ENCODE results near the gene ALG12.

ALG12 gene

DNA sequence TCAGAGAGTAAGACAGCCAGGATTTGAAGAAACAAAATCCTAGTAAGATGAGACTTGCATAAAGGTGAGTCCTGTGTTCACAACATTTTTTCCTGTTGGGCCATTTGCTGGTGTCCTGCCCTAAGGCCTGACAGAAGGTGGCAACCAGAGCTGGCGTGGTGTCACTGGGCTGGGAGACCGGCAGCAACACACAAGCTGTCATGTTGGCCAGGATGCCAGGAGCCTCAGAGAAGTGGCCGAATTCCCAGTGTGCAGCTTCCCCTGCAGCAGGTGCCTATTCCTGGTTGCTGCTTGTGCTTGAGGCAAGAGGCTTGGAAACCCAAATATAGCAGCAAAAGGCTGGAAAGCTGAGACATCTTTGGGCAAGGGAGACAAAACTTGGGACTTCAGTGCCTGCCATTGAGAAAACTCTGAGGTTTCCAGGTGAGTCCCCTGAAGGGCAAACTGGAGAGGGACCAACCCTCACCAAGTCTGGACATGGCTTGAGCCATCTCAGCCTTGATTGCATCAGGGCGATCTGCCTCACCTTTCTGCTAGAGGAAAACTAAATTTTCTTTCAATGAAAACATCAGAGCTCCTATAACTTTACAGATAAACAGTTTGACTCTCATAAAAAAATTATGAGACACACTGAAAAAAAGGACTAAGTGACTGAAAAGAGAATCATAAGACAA is 25.9 kb downstream of the ALG12 start:
- TF ChIP-seq, protein P1, sequence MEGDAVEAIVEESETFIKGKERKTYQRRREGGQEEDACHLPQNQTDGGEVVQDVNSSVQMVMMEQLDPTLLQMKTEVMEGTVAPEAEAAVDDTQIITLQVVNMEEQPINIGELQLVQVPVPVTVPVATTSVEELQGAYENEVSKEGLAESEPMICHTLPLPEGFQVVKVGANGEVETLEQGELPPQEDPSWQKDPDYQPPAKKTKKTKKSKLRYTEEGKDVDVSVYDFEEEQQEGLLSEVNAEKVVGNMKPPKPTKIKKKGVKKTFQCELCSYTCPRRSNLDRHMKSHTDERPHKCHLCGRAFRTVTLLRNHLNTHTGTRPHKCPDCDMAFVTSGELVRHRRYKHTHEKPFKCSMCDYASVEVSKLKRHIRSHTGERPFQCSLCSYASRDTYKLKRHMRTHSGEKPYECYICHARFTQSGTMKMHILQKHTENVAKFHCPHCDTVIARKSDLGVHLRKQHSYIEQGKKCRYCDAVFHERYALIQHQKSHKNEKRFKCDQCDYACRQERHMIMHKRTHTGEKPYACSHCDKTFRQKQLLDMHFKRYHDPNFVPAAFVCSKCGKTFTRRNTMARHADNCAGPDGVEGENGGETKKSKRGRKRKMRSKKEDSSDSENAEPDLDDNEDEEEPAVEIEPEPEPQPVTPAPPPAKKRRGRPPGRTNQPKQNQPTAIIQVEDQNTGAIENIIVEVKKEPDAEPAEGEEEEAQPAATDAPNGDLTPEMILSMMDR (IDR thresholded peaks at IDR 0.05; ENCODE audit: insufficient read depth, low read depth, low read length, missing control alignments): no peak
- H3K4me3 ChIP-seq (ENCODE audit: low read depth, low read length): no peak overlapping the region
- DNase-seq (ENCODE audit: low read depth): no peak

DNA sequence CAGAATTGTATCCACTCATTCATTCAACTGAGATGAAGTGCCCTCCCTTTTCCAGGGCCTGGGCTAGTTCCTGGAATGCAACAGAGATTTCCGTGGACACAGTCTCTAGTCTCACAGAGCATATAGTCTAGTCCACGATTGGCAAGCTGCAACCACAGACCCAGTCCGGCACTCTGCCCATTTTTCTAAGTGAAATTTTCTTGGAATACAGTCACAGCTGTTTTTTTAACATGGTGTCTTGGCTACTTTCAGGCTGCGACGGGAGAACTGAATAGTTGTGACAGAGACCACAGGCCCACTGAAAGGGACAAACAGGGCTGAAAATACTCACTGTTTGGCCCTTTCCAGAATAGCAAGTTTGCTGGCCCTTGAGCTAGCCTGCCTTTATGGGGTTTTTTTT is 29.2 kb downstream of the ALG12 start:
- H3K4me3 ChIP-seq (ENCODE audit: low read depth, low read length): no peak overlapping the region
- DNase-seq (ENCODE audit: low read depth): no peak

DNA sequence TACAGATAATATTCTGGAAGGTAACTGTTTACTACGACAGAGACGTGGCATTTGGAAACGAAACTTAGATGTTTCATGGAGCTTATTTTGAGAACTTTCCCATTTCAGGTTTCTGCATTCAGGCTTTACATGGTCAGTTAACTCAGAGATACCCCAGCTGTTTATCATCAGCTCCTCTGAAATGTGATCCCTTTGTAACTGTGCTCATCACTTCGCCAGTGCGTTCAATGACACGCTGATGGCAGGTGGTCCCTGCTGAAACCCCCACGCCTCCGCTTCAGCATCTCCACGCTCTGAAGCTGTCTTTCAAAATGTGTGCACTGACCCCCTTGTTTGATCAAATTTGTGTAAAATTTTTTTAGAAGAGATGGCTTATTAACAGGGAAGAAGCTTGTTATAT is 30.5 kb downstream of the ALG12 start:
- H3K4me3 ChIP-seq (ENCODE audit: low read depth, low read length): no peak overlapping the region
- TF ChIP-seq, protein P1 (IDR thresholded peaks at IDR 0.05; ENCODE audit: insufficient read depth, low read depth, low read length, missing control alignments): no peak
- DNase-seq (ENCODE audit: low read depth): no peak

More for the DNA sequence above, 29.2 kb downstream of the ALG12 start:
- TF ChIP-seq, protein P1 (IDR thresholded peaks at IDR 0.05; ENCODE audit: insufficient read depth, low read depth, low read length, missing control alignments): no peak

DNA sequence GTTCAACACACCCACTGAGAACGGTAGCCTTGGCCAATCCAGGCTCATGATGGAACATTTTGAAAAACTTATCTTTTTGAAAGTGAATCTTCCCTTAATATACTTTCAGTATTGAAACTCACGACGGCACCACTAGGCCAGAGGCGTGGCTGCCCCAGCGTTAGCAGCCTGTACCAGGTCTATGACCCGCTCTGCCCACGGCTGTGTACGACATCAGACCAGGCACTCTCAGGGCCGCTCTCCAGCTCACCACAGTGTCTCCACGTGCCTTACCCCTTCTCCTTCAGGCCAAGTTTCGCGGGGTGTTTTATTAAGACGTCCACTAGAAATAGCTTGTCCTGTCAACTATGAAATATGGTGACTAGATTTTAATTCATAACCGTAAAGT is 31.2 kb downstream of the ALG12 start:
- no peak overlapping the region for H3K4me3 ChIP-seq (ENCODE audit: low read depth, low read length)
- no peak for DNase-seq (ENCODE audit: low read depth)
- TF ChIP-seq, protein P1 (IDR thresholded peaks at IDR 0.05; ENCODE audit: insufficient read depth, low read depth, low read length, missing control alignments): no peak

DNA sequence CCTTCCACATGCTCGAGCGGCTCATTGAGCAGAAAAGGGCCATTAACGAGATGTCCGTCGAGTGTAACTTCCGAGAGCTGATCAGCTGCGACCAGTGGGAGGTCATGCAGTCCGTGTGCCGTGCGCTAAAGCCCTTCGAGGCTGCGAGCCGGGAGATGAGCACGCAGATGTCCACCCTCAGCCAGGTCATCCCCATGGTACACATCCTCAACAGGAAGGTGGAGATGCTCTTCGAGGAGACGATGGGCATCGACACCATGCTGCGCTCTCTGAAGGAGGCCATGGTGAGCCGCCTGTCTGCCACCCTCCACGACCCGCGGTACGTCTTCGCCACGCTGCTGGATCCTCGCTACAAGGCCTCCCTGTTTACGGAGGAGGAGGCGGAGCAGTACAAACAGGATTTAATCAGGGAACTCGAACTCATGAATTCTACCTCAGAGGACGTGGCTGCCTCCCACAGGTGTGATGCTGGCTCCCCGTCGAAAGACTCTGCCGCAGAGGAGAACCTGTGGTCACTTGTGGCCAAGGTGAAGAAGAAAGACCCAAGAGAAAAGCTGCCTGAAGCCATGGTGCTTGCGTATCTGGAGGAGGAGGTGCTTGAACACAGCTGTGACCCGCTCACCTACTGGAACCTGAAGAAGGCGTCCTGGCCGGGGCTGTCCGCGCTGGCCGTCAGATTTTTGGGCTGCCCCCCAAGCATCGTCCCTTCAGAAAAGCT is 31.7 kb downstream of the ALG12 start:
- TF ChIP-seq, protein P1 (IDR thresholded peaks at IDR 0.05; ENCODE audit: insufficient read depth, low read depth, low read length, missing control alignments): no peak
- DNase-seq (ENCODE audit: low read depth): no peak
- no peak overlapping the region for H3K4me3 ChIP-seq (ENCODE audit: low read depth, low read length)

DNA sequence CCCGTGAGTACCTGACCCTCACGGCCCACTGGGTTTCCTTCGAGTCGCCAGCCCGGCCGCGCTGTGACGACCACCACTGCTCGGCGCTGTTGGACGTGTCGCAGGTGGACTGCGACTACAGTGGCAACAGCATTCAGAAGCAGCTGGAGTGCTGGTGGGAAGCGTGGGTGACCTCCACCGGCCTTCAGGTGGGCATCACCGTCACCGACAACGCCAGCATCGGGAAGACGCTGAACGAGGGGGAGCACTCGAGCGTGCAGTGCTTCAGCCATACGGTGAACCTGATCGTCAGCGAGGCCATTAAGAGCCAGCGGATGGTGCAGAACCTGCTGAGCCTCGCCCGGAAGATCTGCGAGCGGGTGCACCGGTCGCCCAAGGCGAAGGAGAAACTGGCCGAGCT is 32.4 kb downstream of the ALG12 start:
- TF ChIP-seq, protein P1 (IDR thresholded peaks at IDR 0.05; ENCODE audit: insufficient read depth, low read depth, low read length, missing control alignments): no peak
- no peak overlapping the region for H3K4me3 ChIP-seq (ENCODE audit: low read depth, low read length)
- DNase-seq (ENCODE audit: low read depth): no peak
